T-helper 1 cell treated with Interleukin-12 subunit alpha and Interleukin-12 subunit beta and Interleukin-4 antibody, amounts not matched to agents 30 μg/mL and 1 μg/mL, for 36 hours (primary cell): ENCODE data around the gene AHI1.
"Not testable (repeated sequence)": the region's sequence is repeated elsewhere in the genome, so short reads cannot be mapped to it uniquely, and the experiment has no call there.

Experiments used
- H3K27ac Mint-ChIP-seq: one replicate; pipeline ENCODE4 v1.8.0; 2021; ENCODE audit warnings: mild to moderate bottlenecking, mixed read lengths
- H3K27me3 Mint-ChIP-seq: one replicate; pipeline ENCODE4 v1.8.0; 2021; ENCODE audit warnings: low read depth, mixed read lengths
- H3K36me3 Mint-ChIP-seq: one replicate; pipeline ENCODE4 v1.8.0; 2021; ENCODE audit warnings: low read depth, mixed read lengths
- H3K4me1 Mint-ChIP-seq: one replicate; pipeline ENCODE4 v1.8.0; 2021; ENCODE audit warnings: low read depth, mixed read lengths
- H3K4me3 Mint-ChIP-seq: one replicate; pipeline ENCODE4 v1.8.0; 2021; ENCODE audit warnings: mild to moderate bottlenecking, moderate library complexity, mixed read lengths
- H3K9me3 Mint-ChIP-seq: one replicate; pipeline ENCODE4 v1.8.0; 2021; ENCODE audit warnings: mixed read lengths

The AHI1 gene

GRCh38 chr6:135496800-135497411, 634 bp downstream of the AHI1 start:
- H3K36me3 Mint-ChIP-seq: peaks cover 10% of the 10 kb centered on the region
- peak overlapping the region; percentile 82 for H3K27ac Mint-ChIP-seq

GRCh38 chr6:135493218-135493961, 4.2 kb downstream of the AHI1 start:
- no peak overlapping the region for H3K27ac Mint-ChIP-seq
- H3K9me3 Mint-ChIP-seq: no peaks in the 10 kb centered on the region
- H3K27me3 Mint-ChIP-seq: no peaks in the 10 kb centered on the region
- no peak overlapping the region for H3K4me3 Mint-ChIP-seq
- H3K36me3 Mint-ChIP-seq: peaks cover 28% of the 10 kb centered on the region
- H3K4me1 Mint-ChIP-seq: peaks cover 11% of the 10 kb centered on the region

More at GRCh38 chr6:135496800-135497411, 634 bp downstream of the AHI1 start:
- Mint-ChIP-seq H3K27me3 (peaks cover 3% of the 10 kb centered on the region), H3K4me1 (peaks cover 11% of the 10 kb centered on the region), H3K4me3 (no peak overlapping the region), H3K9me3 (no peaks in the 10 kb centered on the region)

- H3K9me3 Mint-ChIP-seq: no peaks in the 10 kb centered on the region
- H3K4me1 Mint-ChIP-seq: peaks cover 4% of the 10 kb centered on the region
- no peaks in the 10 kb centered on the region for H3K27me3 Mint-ChIP-seq
- no peak overlapping the region for H3K27ac Mint-ChIP-seq
- peaks cover 35% of the 10 kb centered on the region for H3K36me3 Mint-ChIP-seq
- H3K4me3 Mint-ChIP-seq: no peak overlapping the region
Measured at GRCh38 chr6:135490381-135490780, 7.2 kb downstream of the AHI1 start.

- Mint-ChIP-seq H3K4me1 (no peaks in the 10 kb centered on the region), H3K4me3 (no peak overlapping the region), H3K36me3 (peaks cover 40% of the 10 kb centered on the region), H3K27me3 (no peaks in the 10 kb centered on the region), H3K27ac (no peak overlapping the region), H3K9me3 (peaks cover 11% of the 10 kb centered on the region)
Measured at GRCh38 chr6:135488023-135488422, 9.5 kb downstream of the AHI1 start.

GRCh38 chr6:135483903-135484302, 13.6 kb downstream of the AHI1 start:
- not testable (repeated sequence) for H3K27me3 Mint-ChIP-seq, H3K4me3 Mint-ChIP-seq, H3K27ac Mint-ChIP-seq, H3K4me1 Mint-ChIP-seq
- peaks cover 43% of the 10 kb centered on the region for H3K9me3 Mint-ChIP-seq
- H3K36me3 Mint-ChIP-seq: peaks cover 50% of the 10 kb centered on the region

GRCh38 chr6:135481783-135482369, 15.7 kb downstream of the AHI1 start:
- Mint-ChIP-seq H3K36me3 (peaks cover 54% of the 10 kb centered on the region), H3K9me3 (peaks cover 51% of the 10 kb centered on the region), H3K27me3 (no peaks in the 10 kb centered on the region), H3K4me1 (no peaks in the 10 kb centered on the region), H3K4me3 (no peak overlapping the region), H3K27ac (no peak overlapping the region)

GRCh38 chr6:135479601-135480000, 17.9 kb downstream of the AHI1 start:
- no peaks in the 10 kb centered on the region for H3K4me1 Mint-ChIP-seq
- H3K9me3 Mint-ChIP-seq: peaks cover 51% of the 10 kb centered on the region
- no peak overlapping the region for H3K4me3 Mint-ChIP-seq
- no peaks in the 10 kb centered on the region for H3K27me3 Mint-ChIP-seq
- no peak overlapping the region for H3K27ac Mint-ChIP-seq
- H3K36me3 Mint-ChIP-seq: peaks cover 51% of the 10 kb centered on the region

GRCh38 chr6:135478626-135479025, 18.9 kb downstream of the AHI1 start:
- Mint-ChIP-seq H3K4me3 (no peak overlapping the region), H3K9me3 (peaks cover 43% of the 10 kb centered on the region), H3K27ac (no peak overlapping the region), H3K4me1 (no peaks in the 10 kb centered on the region), H3K27me3 (no peaks in the 10 kb centered on the region), H3K36me3 (peaks cover 44% of the 10 kb centered on the region)

- Mint-ChIP-seq H3K36me3 (peaks cover 31% of the 10 kb centered on the region), H3K27ac (no peak overlapping the region), H3K4me1 (no peaks in the 10 kb centered on the region), H3K4me3 (no peak overlapping the region), H3K27me3 (no peaks in the 10 kb centered on the region), H3K9me3 (peaks cover 21% of the 10 kb centered on the region)
Measured at GRCh38 chr6:135475292-135475886, 22.2 kb downstream of the AHI1 start.

- Mint-ChIP-seq H3K27me3 (no peaks in the 10 kb centered on the region), H3K4me3 (no peak overlapping the region), H3K9me3 (peaks cover 13% of the 10 kb centered on the region), H3K4me1 (no peaks in the 10 kb centered on the region), H3K27ac (no peak overlapping the region), H3K36me3 (peaks cover 25% of the 10 kb centered on the region)
Measured at GRCh38 chr6:135474362-135474761, 23.2 kb downstream of the AHI1 start.

GRCh38 chr6:135465903-135466302, 31.6 kb downstream of the AHI1 start:
- Mint-ChIP-seq H3K27me3 (no peaks in the 10 kb centered on the region), H3K27ac (no peak overlapping the region), H3K9me3 (no peaks in the 10 kb centered on the region), H3K4me1 (peaks cover 3% of the 10 kb centered on the region), H3K36me3 (peaks cover 19% of the 10 kb centered on the region), H3K4me3 (no peak overlapping the region)

GRCh38 chr6:135465307-135465706, 32.2 kb downstream of the AHI1 start:
- Mint-ChIP-seq H3K4me3 (no peak overlapping the region), H3K27ac (no peak overlapping the region), H3K4me1 (peaks cover 5% of the 10 kb centered on the region), H3K27me3 (no peaks in the 10 kb centered on the region), H3K36me3 (peaks cover 16% of the 10 kb centered on the region), H3K9me3 (no peaks in the 10 kb centered on the region)

- Mint-ChIP-seq H3K4me3 (no peak overlapping the region), H3K9me3 (no peaks in the 10 kb centered on the region), H3K27ac (no peak overlapping the region), H3K27me3 (no peaks in the 10 kb centered on the region), H3K36me3 (peaks cover 14% of the 10 kb centered on the region), H3K4me1 (peaks cover 6% of the 10 kb centered on the region)
Measured at GRCh38 chr6:135464634-135465033, 32.9 kb downstream of the AHI1 start.

- Mint-ChIP-seq H3K9me3 (no peaks in the 10 kb centered on the region), H3K4me3 (no peak overlapping the region), H3K4me1 (peaks cover 6% of the 10 kb centered on the region), H3K36me3 (peaks cover 12% of the 10 kb centered on the region), H3K27ac (no peak overlapping the region), H3K27me3 (no peaks in the 10 kb centered on the region)
Measured at GRCh38 chr6:135461208-135461607, 36.3 kb downstream of the AHI1 start.

- H3K27me3 Mint-ChIP-seq: no peaks in the 10 kb centered on the region
- H3K9me3 Mint-ChIP-seq: no peaks in the 10 kb centered on the region
- H3K36me3 Mint-ChIP-seq: peaks cover 3% of the 10 kb centered on the region
- peaks cover 3% of the 10 kb centered on the region for H3K4me1 Mint-ChIP-seq
- H3K4me3 Mint-ChIP-seq: no peak overlapping the region
- no peak overlapping the region for H3K27ac Mint-ChIP-seq
Measured at GRCh38 chr6:135458051-135458450, 39.5 kb downstream of the AHI1 start.
